ENCODE data around the gene CDSN.

CDSN gene

GRCh38 chr6:31161216-31162126 is 41.2 kb upstream of the CDSN start:
- H3K27me3 ChIP-seq (ENCODE audit: insufficient read depth, poor library complexity, severe bottlenecking): no peaks in the 10 kb centered on the region
- DNase-seq (ENCODE audit: low read depth in 1 of 2, low spot score in 1 of 2): no peak
- H3K27ac ChIP-seq (replicated peaks): no peak overlapping the region
- no peak overlapping the region for H3K4me3 ChIP-seq (replicated peaks; ENCODE audit: insufficient read depth, low read length)
- TF ChIP-seq REST (IDR thresholded peaks at IDR 0.05; ENCODE audit: insufficient replicate concordance, low read depth): no peak
- no peak for TF ChIP-seq CTCF (IDR thresholded peaks at IDR 0.05; ENCODE audit: insufficient read depth, low read length)
- TF ChIP-seq POLR2AphosphoS5 (IDR thresholded peaks at IDR 0.05; ENCODE audit: low read depth): no peak
- no peak for TF ChIP-seq GABPA (IDR thresholded peaks at IDR 0.05; ENCODE audit: low read depth)
- TF ChIP-seq SPI1 (IDR thresholded peaks at IDR 0.05; ENCODE audit: borderline replicate concordance, low read depth): no peak

GRCh38 chr6:31158863-31159855 is 38.9 kb upstream of the CDSN start:
- Histone ChIP-seq H3K27ac (replicated peaks) (peak overlapping the region; percentile 69), H3K4me3 (replicated peaks; ENCODE audit: insufficient read depth, low read length) (peak overlapping the region; percentile 88), H3K27me3 (ENCODE audit: insufficient read depth, poor library complexity, severe bottlenecking) (no peaks in the 10 kb centered on the region)
- peak; percentile 17 to 36 for DNase-seq (ENCODE audit: low read depth in 1 of 2, low spot score in 1 of 2)
- TF ChIP-seq POLR2AphosphoS5 (IDR thresholded peaks at IDR 0.05; ENCODE audit: low read depth) (no peak), REST (IDR thresholded peaks at IDR 0.05; ENCODE audit: insufficient replicate concordance, low read depth) (no peak), SPI1 (IDR thresholded peaks at IDR 0.05; ENCODE audit: borderline replicate concordance, low read depth) (no peak), GABPA (IDR thresholded peaks at IDR 0.05; ENCODE audit: low read depth) (no peak), CTCF (IDR thresholded peaks at IDR 0.05; ENCODE audit: insufficient read depth, low read length) (no peak)

- no peak for TF ChIP-seq POLR2AphosphoS5 (IDR thresholded peaks at IDR 0.05; ENCODE audit: low read depth)
- TF ChIP-seq CTCF (IDR thresholded peaks at IDR 0.05; ENCODE audit: insufficient read depth, low read length): no peak
- no peak for TF ChIP-seq GABPA (IDR thresholded peaks at IDR 0.05; ENCODE audit: low read depth)
- TF ChIP-seq REST (IDR thresholded peaks at IDR 0.05; ENCODE audit: insufficient replicate concordance, low read depth): no peak
- TF ChIP-seq SPI1 (IDR thresholded peaks at IDR 0.05; ENCODE audit: borderline replicate concordance, low read depth): no peak
- H3K27me3 ChIP-seq (ENCODE audit: insufficient read depth, poor library complexity, severe bottlenecking): no peaks in the 10 kb centered on the region
- peak within 1 kb of the TSS; percentile 72 for H3K27ac ChIP-seq (replicated peaks)
- peak within 1 kb of the TSS; percentile 88 for H3K4me3 ChIP-seq (replicated peaks; ENCODE audit: insufficient read depth, low read length)
- peak; percentile 95 to 99 for DNase-seq (ENCODE audit: low read depth in 1 of 2, low spot score in 1 of 2)
Observed at GRCh38 chr6:31158140-31158862, 38.1 kb upstream of the CDSN start, which contains the start of gene TCF19. Gene TCF19 (plus strand): TSS chr6:31158589. CDS start chr6:31159470, 881 bp downstream.
